Panc1 (cell line): ENCODE data around the gene AHSG. TPM values are rescaled to one million over a fixed set of nuclear protein-coding genes. Genes with fewer than 3 reads are reported as not detected.

Experiments used
- ATAC-seq: fragments of 200-7000 bp; cut with Tn5 transposase; 2 replicates; pipeline ENCODE4 v1.9.1; 2020; ENCODE audit warnings: mild to moderate bottlenecking, moderate library complexity
- BruUV-seq: library from RNA; stranded (reverse); fragments of 400-500 nt; replicated peaks from 2 replicates; lab custom pipeline; 2021; lab: Mats Ljungman, UMichigan
- CTCF ChIA-PET: fragments of 300-600 bp; sonication (Branson Sonifier 250); formaldehyde crosslinking; loops from one replicate; lab custom pipeline; 2022; ENCODE audit warnings: antibody characterized with exemption; lab: Charles Lee
- POLR2A ChIA-PET: fragments of 300-600 bp; sonication (Branson Sonifier 250); formaldehyde crosslinking; loops from one replicate; lab custom pipeline; 2022; ENCODE audit warnings: antibody characterized with exemption; lab: Charles Lee
- DNase-seq: peaks from one replicate; pipeline ENCODE4 v3.0.0-alpha.2; 2010; ENCODE audit warnings: low read depth, low spot score
- H3K27ac ChIP-seq: 2 replicates; pipeline ENCODE4 v1.5.1; 2011; ENCODE audit warnings: mild to moderate bottlenecking, low read length, inconsistent platforms
- H3K27me3 ChIP-seq: fragments of 200-500 bp; sonication (Bioruptor generic); 2 replicates; pipeline ENCODE4 v1.6.0; 2014; ENCODE audit warnings: low read length, inconsistent platforms; ENCODE audit not compliant: control insufficient read depth, insufficient read depth
- H3K36me3 ChIP-seq: fragments of 200-500 bp; sonication (Bioruptor generic); 2 replicates; pipeline ENCODE4 v1.5.1; 2014; ENCODE audit warnings: inconsistent platforms, mild to moderate bottlenecking, low read length, moderate library complexity; ENCODE audit not compliant: control insufficient read depth, insufficient read depth
- H3K4me1 ChIP-seq: 2 replicates; pipeline ENCODE4 v1.5.1; 2011; ENCODE audit warnings: inconsistent platforms, mild to moderate bottlenecking, low read length, moderate library complexity; ENCODE audit not compliant: control insufficient read depth, insufficient read depth
- H3K4me3 ChIP-seq, 2 experiments: 2 replicates each; pipeline ENCODE4 v1.5.1; 2011 to 2012; ENCODE audit warnings: low read depth in 2 of 2, low read length in 2 of 2, mild to moderate bottlenecking in 2 of 2, inconsistent platforms in 1 of 2, moderate library complexity in 1 of 2
- H3K9me3 ChIP-seq: fragments of 200-500 bp; sonication (Bioruptor generic); 2 replicates; pipeline ENCODE4 v1.5.1; 2014; ENCODE audit warnings: low read depth, mild to moderate bottlenecking, inconsistent platforms, low read length, moderate library complexity; ENCODE audit not compliant: control insufficient read depth, insufficient read depth
- POLR2AphosphoS5 ChIP-seq: IDR thresholded peaks from 2 replicates; pipeline ENCODE4 v1.6.1; 2012; ENCODE audit warnings: mild to moderate bottlenecking, low read depth, low read length, moderate library complexity
- SIN3A ChIP-seq: IDR thresholded peaks from 2 replicates; pipeline ENCODE4 v1.6.1; 2012; ENCODE audit warnings: low read depth, mild to moderate bottlenecking, low read length, moderate library complexity, borderline replicate concordance; ENCODE audit not compliant: insufficient read depth
- TCF7L2 ChIP-seq: IDR thresholded peaks from 2 replicates; pipeline ENCODE4 v1.6.1; 2011; ENCODE audit warnings: mild to moderate bottlenecking, low read depth, low read length, inconsistent platforms
- in situ Hi-C: cut with HindIII; loops from 2 replicates; pipeline ENCODE4 v1.10.0; 2016; ENCODE audit warnings: low sequenced_read_pairs, low pct_unique_long_range_greater_than_20kb
- intact Hi-C: fragments of 100-400 bp; cut with micrococcal nuclease; formaldehyde crosslinking; loops from one replicate; pipeline ENCODE4 v1.10.0; 2022; ENCODE audit not compliant: unreplicated experiment
- total RNA-seq: library from RNA; stranded (reverse); gene quantifications from one replicate; pipeline ENCODE4 v1.2.1, GENCODE V29; 2021; ENCODE audit not compliant: unreplicated experiment
- TF ChIP-seq, protein P1 (sequence below), 2 experiments: IDR thresholded peaks; 2 replicates each; pipeline ENCODE4 v1.6.1; 2011 to 2012; ENCODE audit warnings: low read depth in 2 of 2, control low read depth in 1 of 2, low read length in 1 of 2, mild to moderate bottlenecking in 1 of 2, moderate library complexity in 1 of 2; ENCODE audit not compliant: insufficient read depth in 1 of 2
- TF ChIP-seq, protein P2 (sequence below): fragments of 450-650 bp; IDR thresholded peaks from 2 replicates; pipeline ENCODE4 v1.5.1; 2017; ENCODE audit warnings: mild to moderate bottlenecking

The AHSG gene
- total RNA-seq, 1 experiment from 2014 or later, result 0.85 TPM

DNA sequence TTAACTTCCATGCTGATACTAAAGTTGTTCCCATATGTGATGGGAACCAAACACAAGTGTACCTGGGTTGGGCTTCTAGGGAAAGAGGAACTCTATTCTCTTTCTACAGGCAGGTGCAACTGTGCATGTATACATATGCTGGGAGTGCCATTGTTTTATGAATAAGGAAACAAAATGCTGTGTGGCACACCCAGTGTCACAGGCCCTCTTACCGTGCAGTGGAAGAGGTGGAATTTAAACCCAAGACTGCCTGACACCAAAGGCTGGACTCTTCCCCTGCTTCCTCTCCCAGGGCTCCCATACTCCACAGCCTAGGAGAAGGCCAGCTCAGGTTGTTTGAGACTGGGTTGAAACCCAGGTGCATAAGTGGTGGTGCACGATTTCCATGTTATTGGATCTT, 25.4 kb downstream of the AHSG start:
- Histone ChIP-seq H3K27me3 (peaks cover 21% of the 10 kb centered on the region), H3K4me1 (no peaks in the 10 kb centered on the region), H3K4me3 (no peak overlapping the region), H3K9me3 (no peaks in the 10 kb centered on the region), H3K27ac (no peak overlapping the region), H3K36me3 (no peaks in the 10 kb centered on the region)
- TF ChIP-seq TCF7L2 (no peak), SIN3A (no peak), POLR2AphosphoS5 (no peak)
- TF ChIP-seq, protein P1, sequence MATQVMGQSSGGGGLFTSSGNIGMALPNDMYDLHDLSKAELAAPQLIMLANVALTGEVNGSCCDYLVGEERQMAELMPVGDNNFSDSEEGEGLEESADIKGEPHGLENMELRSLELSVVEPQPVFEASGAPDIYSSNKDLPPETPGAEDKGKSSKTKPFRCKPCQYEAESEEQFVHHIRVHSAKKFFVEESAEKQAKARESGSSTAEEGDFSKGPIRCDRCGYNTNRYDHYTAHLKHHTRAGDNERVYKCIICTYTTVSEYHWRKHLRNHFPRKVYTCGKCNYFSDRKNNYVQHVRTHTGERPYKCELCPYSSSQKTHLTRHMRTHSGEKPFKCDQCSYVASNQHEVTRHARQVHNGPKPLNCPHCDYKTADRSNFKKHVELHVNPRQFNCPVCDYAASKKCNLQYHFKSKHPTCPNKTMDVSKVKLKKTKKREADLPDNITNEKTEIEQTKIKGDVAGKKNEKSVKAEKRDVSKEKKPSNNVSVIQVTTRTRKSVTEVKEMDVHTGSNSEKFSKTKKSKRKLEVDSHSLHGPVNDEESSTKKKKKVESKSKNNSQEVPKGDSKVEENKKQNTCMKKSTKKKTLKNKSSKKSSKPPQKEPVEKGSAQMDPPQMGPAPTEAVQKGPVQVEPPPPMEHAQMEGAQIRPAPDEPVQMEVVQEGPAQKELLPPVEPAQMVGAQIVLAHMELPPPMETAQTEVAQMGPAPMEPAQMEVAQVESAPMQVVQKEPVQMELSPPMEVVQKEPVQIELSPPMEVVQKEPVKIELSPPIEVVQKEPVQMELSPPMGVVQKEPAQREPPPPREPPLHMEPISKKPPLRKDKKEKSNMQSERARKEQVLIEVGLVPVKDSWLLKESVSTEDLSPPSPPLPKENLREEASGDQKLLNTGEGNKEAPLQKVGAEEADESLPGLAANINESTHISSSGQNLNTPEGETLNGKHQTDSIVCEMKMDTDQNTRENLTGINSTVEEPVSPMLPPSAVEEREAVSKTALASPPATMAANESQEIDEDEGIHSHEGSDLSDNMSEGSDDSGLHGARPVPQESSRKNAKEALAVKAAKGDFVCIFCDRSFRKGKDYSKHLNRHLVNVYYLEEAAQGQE (IDR thresholded peaks at IDR 0.05; ENCODE audit: insufficient read depth in 1 of 2, low read depth in 2 of 2, low read length in 1 of 2), result no peak
- no TSS peak for BruUV-seq
- ChIA-PET CTCF (no interaction called here), POLR2A (no interaction called here)
- intact Hi-C loops, result no loop called here
- ATAC-seq, result no peak
- in situ Hi-C loops, result no loop called here
- DNase-seq, result no peak

DNA sequence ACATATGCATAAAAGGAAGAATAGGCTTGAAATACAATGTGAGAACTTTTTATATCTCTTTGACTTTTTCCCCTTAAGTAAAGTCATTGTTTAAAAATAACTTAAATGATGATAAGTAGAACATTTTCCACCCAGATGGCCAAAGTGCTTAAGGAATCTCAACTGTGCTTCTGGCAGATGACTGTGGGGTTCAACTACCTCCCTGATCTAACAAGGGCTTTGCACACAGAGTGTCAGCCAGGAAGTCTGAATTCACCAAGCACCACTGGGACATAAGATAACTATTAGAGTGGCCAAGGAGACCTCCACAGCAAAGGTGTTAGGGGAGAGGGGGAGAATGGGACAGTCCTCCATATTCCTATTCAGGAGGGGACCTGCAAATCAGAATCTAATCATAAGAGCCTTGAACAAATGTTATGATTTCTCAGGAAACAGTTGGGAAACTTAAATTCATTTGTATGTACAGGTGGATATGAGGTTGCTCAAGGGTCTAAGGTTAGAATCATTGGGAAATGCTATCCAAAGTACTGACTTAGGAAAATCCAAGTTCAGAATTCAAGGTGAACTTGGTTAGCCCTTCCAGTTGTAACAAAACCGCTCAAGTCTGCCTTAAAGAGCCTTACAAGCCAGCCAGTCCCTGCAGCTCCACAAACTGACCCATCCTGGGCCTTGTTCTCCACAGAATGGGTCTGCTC, 27.1 kb downstream of the AHSG start, which contains the start of gene FETUB:
FETUB (plus strand) TSS at position 622 of the 695 bp plus-strand sequence; CDS start at position 684, 62 bp downstream.
- H3K4me3 ChIP-seq, result no peak within 1 kb of the TSS
- ATAC-seq, result no peak
- intact Hi-C loops (no loop called here), in situ Hi-C loops (no loop called here)
- H3K9me3 ChIP-seq, result no peaks in the 10 kb centered on the region
- CTCF ChIA-PET, result no interaction called here
- no peaks in the 10 kb centered on the region for H3K4me1 ChIP-seq
- DNase-seq, result no peak
- POLR2A ChIA-PET, result interaction anchor here (0.6 kb wide), 1 partner anchor 217 kb away, joined by 3 read pairs; no protein-coding TSS in a partner anchor
- H3K36me3 ChIP-seq, result no peaks in the 10 kb centered on the region
- no TSS peak for BruUV-seq
- TF ChIP-seq, protein P2, sequence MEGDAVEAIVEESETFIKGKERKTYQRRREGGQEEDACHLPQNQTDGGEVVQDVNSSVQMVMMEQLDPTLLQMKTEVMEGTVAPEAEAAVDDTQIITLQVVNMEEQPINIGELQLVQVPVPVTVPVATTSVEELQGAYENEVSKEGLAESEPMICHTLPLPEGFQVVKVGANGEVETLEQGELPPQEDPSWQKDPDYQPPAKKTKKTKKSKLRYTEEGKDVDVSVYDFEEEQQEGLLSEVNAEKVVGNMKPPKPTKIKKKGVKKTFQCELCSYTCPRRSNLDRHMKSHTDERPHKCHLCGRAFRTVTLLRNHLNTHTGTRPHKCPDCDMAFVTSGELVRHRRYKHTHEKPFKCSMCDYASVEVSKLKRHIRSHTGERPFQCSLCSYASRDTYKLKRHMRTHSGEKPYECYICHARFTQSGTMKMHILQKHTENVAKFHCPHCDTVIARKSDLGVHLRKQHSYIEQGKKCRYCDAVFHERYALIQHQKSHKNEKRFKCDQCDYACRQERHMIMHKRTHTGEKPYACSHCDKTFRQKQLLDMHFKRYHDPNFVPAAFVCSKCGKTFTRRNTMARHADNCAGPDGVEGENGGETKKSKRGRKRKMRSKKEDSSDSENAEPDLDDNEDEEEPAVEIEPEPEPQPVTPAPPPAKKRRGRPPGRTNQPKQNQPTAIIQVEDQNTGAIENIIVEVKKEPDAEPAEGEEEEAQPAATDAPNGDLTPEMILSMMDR, result no peak
- TF ChIP-seq POLR2AphosphoS5, result no peak
- TF ChIP-seq, protein P1 (IDR thresholded peaks at IDR 0.05; ENCODE audit: insufficient read depth in 1 of 2, low read depth in 2 of 2, low read length in 1 of 2), result no peak
- no peak for TF ChIP-seq TCF7L2
- no peak for TF ChIP-seq SIN3A
- H3K27me3 ChIP-seq, result peaks cover 32% of the 10 kb centered on the region
- H3K27ac ChIP-seq, result no peak within 1 kb of the TSS
